GM19397 (cell line): ENCODE measurements around the gene TRIM2.

Experiments
- ATAC-seq: cut with Tn5 transposase; IDR thresholded peaks from one replicate; pipeline ENCODE4 v1.9.1; 2021; ENCODE audit warnings: mild to moderate bottlenecking, moderate library complexity; ENCODE audit not compliant: unreplicated experiment

The TRIM2 gene

GRCh38 chr4:153324046-153324445 lies 119.8 kb downstream of the TRIM2 start:
- no peak for ATAC-seq

DNA sequence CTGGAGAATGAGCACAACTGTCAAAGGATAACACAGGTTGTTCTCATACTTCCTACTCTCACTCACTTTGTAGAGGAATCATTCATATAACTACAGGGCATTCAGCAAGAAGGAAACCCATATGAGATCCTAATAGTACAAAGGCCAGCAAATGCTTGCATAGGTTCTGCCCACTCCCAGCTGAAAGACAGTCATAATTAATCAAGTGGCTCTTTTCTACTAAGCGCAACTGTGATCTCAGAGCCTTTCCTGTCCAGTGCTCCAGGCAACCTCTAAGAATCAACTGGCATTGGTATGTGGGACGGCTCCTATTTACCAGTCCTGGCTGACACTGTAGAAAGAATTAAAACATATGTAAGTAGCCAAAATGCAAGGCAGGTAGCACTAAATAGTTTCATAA lies 121.3 kb downstream of the TRIM2 start:
- no peak for ATAC-seq

- ATAC-seq = no peak
Measured at GRCh38 chr4:153326513-153326912, 122.3 kb downstream of the TRIM2 start.

GRCh38 chr4:153327247-153327646 lies 123.0 kb downstream of the TRIM2 start:
- ATAC-seq = no peak

- no peak for ATAC-seq
Measured at GRCh38 chr4:153332936-153333335, 128.7 kb downstream of the TRIM2 start.

- ATAC-seq = no peak
Measured at GRCh38 chr4:153333874-153334273, 129.6 kb downstream of the TRIM2 start.

DNA sequence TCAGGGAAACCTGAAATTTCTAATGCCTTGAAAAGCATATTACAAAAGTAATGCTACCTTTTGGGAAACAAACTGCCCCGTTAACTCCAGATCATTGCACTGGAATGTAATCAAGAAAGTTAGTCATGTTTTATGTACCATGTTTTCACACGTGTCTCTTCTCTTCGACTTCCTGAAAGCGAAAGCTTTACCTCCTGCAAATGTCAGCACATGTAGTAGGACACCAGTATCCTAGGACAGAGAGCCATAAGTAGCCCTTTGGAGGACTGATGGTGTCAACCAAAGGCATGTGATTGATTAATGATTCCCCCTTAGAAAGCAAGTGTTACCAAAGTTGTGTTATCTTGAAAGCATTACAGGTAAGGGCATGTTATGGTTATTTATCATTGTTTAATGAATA lies 131.4 kb downstream of the TRIM2 start:
- no peak for ATAC-seq

GRCh38 chr4:153337686-153338085 lies 133.4 kb downstream of the TRIM2 start:
- ATAC-seq = no peak

- no peak for ATAC-seq
Measured at GRCh38 chr4:153341575-153342090, 137.4 kb downstream of the TRIM2 start.

GRCh38 chr4:153342751-153343552 lies 138.7 kb downstream of the TRIM2 start:
- ATAC-seq = no peak

GRCh38 chr4:153344131-153345011 lies 140.1 kb downstream of the TRIM2 start, which contains the start of gene MND1:
TSS of gene MND1 (plus strand) at chr4:153344688. CDS start at chr4:153344738, 50 bp downstream.
- ATAC-seq = peak; percentile 89

- peak; percentile 17 for ATAC-seq
Measured at GRCh38 chr4:153345012-153345981, 141.1 kb downstream of the TRIM2 start.

DNA sequence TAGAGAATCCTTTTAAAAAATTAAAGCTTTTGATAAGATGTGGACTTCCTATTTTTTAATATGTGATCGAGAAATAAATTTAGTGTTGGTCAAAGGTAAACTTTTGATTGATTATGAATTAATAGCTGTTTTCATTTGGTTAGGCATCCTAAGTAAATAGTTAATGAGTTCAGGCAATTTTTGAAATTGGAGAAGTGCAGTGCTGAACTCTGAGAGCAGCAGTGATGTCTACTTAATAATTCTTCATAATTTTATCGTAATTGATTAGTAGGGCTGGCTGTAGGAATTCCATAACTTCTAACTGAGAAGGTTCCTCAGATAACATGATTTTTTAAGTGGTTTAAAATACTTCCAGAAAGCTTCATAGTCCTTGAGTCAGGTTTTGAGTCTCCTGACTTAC lies 141.8 kb downstream of the TRIM2 start:
- no peak for ATAC-seq

- ATAC-seq = no peak
Measured at GRCh38 chr4:153346563-153346962, 142.3 kb downstream of the TRIM2 start.

DNA sequence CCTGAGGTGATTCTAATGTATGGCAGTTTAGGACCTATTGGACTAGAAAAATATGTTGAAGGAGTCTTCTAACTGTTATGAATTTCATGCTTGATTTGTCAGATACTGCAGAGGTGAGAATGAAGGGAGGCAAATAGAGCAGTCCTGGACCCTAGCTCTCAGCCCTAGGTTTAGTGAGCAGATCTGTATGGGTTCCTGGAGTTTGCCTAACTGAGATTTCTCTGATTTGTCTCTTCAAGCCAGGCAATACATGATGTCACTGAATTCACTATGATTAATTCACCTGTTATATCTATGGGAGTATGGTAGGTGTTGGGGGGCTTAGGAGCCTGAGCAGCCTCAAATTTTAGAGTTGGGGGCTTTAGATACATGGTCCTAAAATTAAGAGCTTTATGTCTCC lies 142.9 kb downstream of the TRIM2 start:
- ATAC-seq = no peak

- no peak for ATAC-seq
Measured at GRCh38 chr4:153348006-153348405, 143.8 kb downstream of the TRIM2 start.

DNA sequence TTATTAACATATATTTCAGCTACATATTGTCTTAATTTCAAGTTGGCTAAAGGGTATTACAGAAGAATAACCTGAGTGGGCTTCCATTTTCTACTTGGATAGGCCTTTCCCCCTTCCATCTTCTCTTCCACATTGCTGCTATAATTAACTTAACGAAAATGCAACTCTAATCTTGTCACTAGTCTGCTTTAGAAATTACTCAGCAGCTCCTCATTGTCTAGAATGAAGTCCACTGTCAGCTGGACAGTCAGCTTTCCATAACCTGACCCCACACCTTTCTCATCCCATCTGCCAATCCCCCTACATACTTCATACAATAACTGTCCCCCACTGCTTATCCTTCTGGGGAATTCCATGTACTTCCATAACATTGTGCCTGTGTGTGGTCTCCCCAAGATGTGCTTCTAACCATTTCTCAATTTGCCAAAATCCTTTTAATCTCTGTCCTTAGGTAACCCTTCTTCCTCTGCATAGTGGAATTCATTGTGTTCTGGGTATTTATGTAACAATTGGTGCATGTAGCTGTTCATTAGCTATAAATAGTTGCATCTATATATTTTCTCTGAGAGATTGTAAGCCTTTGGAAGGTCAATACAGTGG lies 145.1 kb downstream of the TRIM2 start:
- ATAC-seq = no peak

GRCh38 chr4:153362184-153362583 lies 157.9 kb downstream of the TRIM2 start:
- ATAC-seq = no peak

DNA sequence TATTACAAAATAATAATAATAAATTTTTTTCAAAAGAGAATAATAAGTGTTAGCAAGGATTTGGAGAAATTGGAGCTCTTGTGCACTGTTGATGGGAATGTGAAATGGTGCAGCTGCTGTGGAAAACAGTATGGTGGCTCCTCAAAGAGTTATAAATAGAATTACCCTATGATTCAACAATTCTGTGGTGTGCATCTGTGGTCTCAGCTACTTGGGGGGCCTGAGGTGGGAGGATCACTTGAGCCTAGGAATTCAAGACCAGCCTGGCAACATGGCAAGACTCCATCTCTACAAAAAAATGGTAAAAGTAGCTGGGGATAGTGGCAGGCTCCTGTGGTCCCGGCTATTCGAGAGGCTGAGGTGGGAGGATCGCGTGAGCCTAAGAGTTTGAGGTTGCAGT lies 159.8 kb downstream of the TRIM2 start:
- ATAC-seq = no peak

DNA sequence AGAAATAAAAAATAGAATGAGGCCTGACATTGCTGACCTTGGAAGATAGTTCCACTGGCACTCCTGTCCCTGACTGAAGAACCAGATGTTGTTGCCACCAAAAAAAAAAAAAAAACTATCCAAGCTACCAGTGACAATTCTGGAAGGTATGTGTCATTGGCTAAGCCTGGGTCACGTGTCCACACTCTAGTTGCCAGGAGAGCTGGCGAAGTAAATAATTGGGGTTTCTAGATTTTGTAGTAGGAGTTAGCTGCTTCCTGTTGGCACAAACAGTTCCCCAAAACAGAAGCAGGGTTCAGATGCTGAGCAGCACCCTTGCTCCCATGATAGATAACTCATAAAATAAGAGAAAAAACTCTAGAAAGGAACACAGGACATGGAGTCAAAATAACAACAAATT lies 160.8 kb downstream of the TRIM2 start:
- ATAC-seq = no peak
